Left cardiac atrium (tissue), 4 donors: ENCODE results near the gene NPDC1. TPM values are rescaled to one million over a fixed set of nuclear protein-coding genes. Genes with fewer than 3 reads are reported as not detected.

ENCODE experiments used
- ATAC-seq, 2 donors: fragments of 200-7000 bp; cut with Tn5 transposase; one replicate each; pipeline ENCODE4 v1.9.1; 2020; ENCODE audit warnings: mild to moderate bottlenecking in 2 of 2, moderate library complexity in 2 of 2
- DNase-seq: peaks from one replicate; pipeline ENCODE4 v3.0.0-alpha.2; 2020
- intact Hi-C, 2 donors: fragments of 100-400 bp; cut with DNase I; formaldehyde crosslinking; loops; one replicate each; pipeline versions ENCODE4 v1.14.1 to v1.15.1; 2022 to 2023
- total RNA-seq, 2 donors: library from RNA; stranded (reverse); fragmentation: NEBNext Ultra II Directional; extraction: Animal tissue kit (Norgen Biotek cat#: 25700); gene quantifications; one replicate each; pipeline ENCODE4 v1.2.1, GENCODE V29; 2021
- donor health status: DM: no; HTN: yes; CAD: no.
- donor health status: DM: no; HTN: yes; CAD: no; lungs with severe emphysema.
- donor health status: DM: yes; HTN: yes; CAD: no.
- donor health status: Dilated cardiomyopathy.

NPDC1 gene
- total RNA-seq, 2 donors from 2014 or later, result 75.4 to 87.3 TPM

- intact Hi-C loops, result no loop called here
- ATAC-seq, result no peak
- no peak for DNase-seq
Measured at GRCh38 chr9:137020771-137021567, 25.0 kb downstream of the NPDC1 start.

- intact Hi-C loops, result no loop called here
- DNase-seq, result no peak
- no peak for ATAC-seq
Measured at GRCh38 chr9:137019891-137020683, 25.9 kb downstream of the NPDC1 start.

DNA sequence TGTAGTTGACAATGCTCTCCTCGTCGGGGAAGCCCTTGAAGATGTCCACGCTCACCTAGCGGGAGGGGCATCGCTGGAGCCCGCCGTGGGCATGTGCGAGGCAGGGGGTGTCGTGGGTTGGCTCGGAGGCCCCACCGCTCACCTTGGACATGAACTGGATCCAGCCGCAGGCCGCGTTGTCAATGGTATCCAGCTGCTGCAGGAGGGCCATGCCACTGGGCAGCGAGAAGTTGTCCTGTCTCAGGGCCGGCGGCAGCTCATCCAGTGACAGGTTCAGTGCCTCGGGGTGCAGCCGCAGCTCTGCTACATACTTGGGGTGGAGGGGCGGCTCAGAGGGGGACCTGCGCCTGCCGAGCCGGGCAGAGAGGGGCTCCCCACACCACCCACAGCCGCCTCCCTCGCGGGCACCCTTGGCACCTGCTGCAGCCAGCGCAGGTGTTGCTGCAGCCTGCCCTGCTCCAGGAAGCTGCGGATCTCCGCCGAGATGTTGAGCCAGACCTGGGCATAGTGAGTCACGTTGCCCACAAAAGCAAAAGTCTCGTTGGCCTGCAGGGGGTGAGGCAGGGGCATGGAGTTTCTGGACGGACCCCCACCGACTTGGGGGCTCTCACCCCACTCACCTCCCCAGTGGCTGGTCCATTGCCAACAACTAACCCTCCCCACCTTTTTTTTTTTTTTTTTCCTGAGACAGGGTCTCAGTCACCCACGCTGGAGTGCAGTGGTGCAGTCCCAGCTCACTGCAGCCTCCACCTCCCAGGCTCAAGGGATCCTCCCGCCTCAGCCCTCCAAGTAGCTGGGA, 27.0 kb downstream of the NPDC1 start:
- ATAC-seq (no peak), DNase-seq (no peak)
- intact Hi-C loops, result no loop called here

DNA sequence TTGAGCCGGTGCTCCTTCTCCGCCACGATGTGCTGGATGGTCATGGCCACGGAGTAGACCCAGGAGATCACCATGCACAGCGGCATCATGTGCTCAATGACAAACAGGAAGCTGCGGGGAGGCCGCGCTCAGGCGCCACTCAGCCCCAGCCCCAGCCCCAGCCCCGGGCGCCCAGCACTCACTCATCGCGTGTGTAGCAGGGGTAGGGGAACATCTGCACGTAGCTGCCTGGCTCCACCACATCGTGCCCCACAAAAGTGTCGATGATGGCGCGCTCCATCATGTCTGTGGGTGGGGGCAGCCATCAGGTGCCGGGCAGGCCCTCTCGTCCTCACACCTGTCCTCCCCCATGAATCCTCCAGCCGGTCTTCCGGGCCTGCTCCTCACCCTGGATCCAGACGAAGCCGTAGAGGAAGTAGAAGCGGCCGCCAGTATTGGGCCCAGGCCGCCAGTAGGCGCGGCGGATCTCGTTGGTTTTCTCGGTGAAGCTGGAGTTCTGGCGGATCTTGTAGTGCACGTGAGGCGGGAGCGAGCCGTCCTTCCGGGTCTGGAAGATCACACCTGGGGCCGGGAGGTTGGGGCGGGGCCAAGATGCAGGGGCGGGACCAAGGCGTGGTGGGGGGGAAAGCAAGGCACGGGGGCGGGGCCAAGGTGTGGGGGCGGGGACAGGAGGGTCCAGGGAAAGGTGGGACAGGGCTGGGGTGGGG, 28.0 kb downstream of the NPDC1 start:
- no peak for DNase-seq
- intact Hi-C loops, result no loop called here

GRCh38 chr9:137017071-137017470, 28.9 kb downstream of the NPDC1 start:
- intact Hi-C loops, result no loop called here

More for the DNA sequence above, 28.0 kb downstream of the NPDC1 start:
- ATAC-seq, result no peak

GRCh38 chr9:137016436-137016835, 29.5 kb downstream of the NPDC1 start:
- no peak for ATAC-seq
- intact Hi-C loops, result no loop called here

More at GRCh38 chr9:137017071-137017470, 28.9 kb downstream of the NPDC1 start:
- ATAC-seq (no peak), DNase-seq (no peak)

GRCh38 chr9:137015976-137016375, 30.0 kb downstream of the NPDC1 start:
- ATAC-seq (no peak), DNase-seq (no peak)
- intact Hi-C loops, result no loop called here

More at GRCh38 chr9:137016436-137016835, 29.5 kb downstream of the NPDC1 start:
- DNase-seq, result no peak

DNA sequence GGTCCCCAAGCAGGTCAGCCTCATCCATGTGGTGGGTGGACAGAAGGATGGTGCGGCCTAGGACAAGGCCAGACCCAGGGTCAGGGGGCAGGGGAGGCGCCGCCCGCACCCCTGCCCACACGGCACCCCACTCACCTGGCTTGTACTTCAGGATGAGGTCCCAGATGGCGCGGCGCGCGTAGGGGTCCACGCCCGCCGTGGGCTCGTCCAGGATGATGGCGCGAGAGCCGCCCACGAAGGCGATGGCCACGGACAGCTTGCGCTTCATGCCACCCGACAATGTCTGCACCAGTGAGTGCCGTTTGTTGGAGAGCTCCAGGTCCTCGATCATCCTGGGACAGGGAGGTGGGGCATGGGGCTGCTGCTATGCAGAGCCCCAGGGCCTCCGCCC, 30.4 kb downstream of the NPDC1 start:
- ATAC-seq (no peak), DNase-seq (no peak)
- intact Hi-C loops, result no loop called here

DNA sequence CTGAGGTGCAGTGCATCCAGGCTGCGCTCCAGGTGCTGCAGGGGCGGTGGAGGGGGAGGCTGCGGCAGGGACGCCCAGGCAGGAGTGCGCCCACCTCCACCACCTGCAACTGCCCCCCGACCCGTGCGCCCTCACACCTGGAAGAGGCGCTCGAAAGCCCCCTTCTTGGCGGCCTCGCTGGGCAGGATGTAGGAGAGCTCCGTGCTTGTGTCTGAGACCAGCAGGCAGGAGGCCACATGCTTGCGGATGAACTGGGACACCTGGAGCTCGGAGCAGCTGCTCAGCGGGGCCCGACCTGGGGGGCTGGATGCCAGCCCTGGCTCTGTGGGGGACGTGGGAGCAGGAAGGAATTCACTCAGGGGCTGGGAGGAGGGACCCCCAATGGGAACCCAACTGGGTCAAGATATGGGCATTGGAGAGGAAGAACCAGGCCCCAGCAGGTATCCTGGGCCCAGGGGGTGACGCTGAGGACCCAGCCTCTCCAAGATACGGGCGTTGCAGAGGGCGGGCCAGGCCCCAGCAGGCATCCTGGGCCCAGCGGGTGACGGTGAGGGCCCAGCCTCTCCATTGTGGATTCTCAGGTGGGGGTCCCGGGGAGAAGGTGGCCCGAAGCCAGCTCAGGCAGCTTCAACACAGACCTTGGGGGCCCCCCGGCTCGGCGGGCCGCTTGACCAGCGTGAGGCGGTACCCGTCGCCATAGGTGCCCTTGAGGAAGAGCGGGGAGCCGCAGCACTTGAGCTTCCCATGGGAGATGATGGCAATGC, 31.0 kb downstream of the NPDC1 start:
- ATAC-seq (no peak), DNase-seq (no peak)
- intact Hi-C loops, result no loop called here

GRCh38 chr9:137014166-137014565, 31.8 kb downstream of the NPDC1 start:
- DNase-seq (no peak), ATAC-seq (no peak)
- intact Hi-C loops, result no loop called here

DNA sequence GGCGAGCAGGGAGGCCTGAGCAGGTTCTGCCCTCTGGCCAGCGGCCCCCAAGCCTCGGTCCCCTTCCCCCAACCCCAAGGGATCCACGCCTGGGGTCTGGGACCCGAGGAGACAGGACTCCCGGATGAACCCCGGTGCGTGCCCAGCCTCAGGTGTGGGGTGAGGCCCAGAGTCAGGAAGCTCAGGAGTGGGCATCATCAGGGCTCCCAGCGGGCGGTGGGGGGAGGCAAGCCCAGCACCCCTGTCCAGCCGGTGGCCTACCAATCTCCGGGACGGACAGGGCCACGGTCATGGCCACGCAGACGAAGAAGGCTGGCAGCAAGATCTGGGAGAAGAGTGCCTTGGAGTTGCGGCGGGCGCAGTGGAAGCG, 32.4 kb downstream of the NPDC1 start:
- DNase-seq, result no peak
- intact Hi-C loops, result no loop called here
- no peak for ATAC-seq

DNA sequence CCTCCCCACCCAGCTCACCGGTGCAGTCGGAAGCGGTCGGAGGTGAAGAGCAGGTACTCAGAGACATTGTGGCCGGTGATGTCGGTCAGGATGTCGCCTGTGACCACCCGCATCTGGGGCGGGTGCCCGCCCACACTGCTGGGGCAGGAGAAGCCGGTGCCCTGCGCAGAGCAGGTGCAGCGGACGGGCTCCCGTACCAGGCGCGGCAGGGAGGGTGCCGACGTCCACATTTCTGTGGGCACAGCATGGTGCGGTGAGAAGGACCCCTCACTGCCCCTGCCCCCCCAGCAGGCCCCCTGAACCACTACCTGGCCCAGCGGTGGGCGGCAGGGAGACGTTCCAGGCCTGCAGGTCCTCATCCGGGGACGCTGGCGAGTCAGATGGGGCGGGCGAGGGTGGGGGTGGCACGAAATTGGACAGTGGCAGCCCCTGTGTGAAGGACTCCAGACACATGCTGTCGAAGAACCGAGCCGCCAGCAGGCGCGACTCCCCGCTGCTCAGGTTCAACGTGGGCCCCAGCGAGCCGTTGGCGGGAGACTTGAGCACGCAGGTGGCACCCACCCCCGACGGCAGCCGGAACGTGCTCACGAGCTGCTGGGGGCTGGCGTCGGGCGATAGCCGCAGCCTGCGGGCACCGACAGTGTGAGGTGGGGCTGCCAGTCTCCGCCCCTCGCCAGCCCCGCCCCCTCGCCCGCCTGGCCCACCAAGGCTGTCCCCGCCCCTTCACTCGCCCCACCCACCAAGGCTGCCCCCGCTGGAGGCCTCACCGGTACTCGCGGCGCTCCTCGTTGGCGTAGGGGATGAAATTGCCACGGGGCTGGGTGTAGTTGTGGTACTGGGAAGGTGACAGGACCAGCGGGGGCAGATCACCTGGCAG, 33.0 kb downstream of the NPDC1 start:
- intact Hi-C loops, result no loop called here
- ATAC-seq, result no peak

DNA sequence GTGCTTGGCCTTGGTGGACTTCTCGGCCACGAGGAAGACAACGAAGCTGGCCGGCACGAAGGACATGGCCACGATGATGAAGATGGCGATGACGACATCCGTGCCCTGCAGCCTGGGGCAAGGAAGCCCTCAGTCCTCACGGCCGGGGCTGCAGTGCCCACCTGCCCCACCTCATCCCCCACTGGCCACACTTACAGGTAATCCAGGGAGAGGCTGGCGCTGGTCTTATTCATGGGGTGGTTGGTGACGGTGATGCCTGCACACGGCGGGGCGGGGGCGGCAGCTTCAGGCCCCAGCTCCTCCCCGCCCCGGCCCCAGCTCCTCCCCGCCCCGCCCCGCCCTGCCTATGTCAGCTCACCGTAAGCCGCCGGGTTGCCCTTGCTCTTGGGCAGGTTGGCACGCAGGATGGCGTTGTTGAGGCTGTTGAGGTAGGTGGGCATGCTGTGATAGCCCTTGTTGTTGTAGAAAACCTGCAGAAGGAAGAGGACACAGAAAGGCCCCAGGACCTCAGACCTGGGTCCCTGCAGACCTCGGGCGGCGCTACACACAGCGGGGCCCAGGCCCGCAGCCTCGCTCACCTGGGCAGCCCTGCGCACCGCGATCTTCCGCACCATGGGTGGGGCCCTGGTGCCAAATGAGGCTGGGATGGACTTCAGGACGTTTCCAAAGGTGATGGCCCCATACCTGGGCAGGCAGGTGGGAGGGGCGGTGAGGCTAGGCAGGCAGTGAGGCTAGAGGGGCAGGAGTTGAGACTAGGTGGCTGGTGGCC, 33.9 kb downstream of the NPDC1 start:
- DNase-seq (no peak), ATAC-seq (no peak)
- intact Hi-C loops, result no loop called here

More for the DNA sequence above, 33.0 kb downstream of the NPDC1 start:
- no peak for DNase-seq

GRCh38 chr9:137011156-137011555, 34.8 kb downstream of the NPDC1 start:
- ATAC-seq, result no peak

GRCh38 chr9:137009938-137010732, 35.8 kb downstream of the NPDC1 start:
- intact Hi-C loops, result no loop called here
- no peak for ATAC-seq
- no peak for DNase-seq

More at GRCh38 chr9:137011156-137011555, 34.8 kb downstream of the NPDC1 start:
- no peak for DNase-seq
- intact Hi-C loops, result no loop called here

GRCh38 chr9:137009217-137009616, 36.8 kb downstream of the NPDC1 start:
- intact Hi-C loops, result no loop called here
- no peak for ATAC-seq
- DNase-seq, result no peak
